ENCODE results near the gene PLEKHJ1. TPM values are rescaled to one million over a fixed set of nuclear protein-coding genes. Genes with fewer than 3 reads are reported as not detected.
A peak's percentile ranks its signal among the peaks of the same experiment; 100 is the strongest.

Gene PLEKHJ1
- total RNA-seq, 1 experiment from 2014 or later: 119 TPM

DNA sequence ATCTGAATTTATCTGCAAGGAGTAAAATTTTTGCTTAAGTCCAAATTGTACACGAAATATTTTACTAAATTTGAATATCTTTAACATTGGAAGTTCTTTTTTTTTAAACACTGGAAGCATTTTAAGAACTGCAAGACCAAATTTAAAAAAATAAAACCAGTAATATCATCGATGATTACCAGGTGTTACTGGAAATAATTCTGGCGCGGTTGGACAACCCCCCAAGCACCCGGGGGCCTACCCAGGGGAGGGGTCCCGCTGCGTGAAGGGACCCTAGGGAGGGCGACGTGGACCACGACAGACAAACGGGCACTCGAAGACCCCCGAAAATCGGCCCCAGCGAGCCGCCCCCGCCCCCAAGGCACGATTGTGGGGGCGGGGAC, 32.7 kb upstream of the PLEKHJ1 start:
- Mint-ChIP-seq H3K36me3 (ENCODE audit: insufficient read depth, unreplicated experiment) (peaks cover 49% of the 10 kb centered on the region), H3K4me3 (ENCODE audit: unreplicated experiment) (peak overlapping the region; percentile 82), H3K27me3 (ENCODE audit: insufficient read depth, unreplicated experiment) (no peaks in the 10 kb centered on the region), H3K27ac (ENCODE audit: unreplicated experiment) (peak overlapping the region; percentile 93), H3K9me3 (ENCODE audit: unreplicated experiment) (no peaks in the 10 kb centered on the region), H3K4me1 (ENCODE audit: low read depth, unreplicated experiment) (no peaks in the 10 kb centered on the region)
- H3K36me3 ChIP-seq (ENCODE audit: control insufficient read depth, insufficient read depth, low read length): peaks cover 5% of the 10 kb centered on the region
- DNase-seq: no peak
- CTCF ChIA-PET: no interaction called here
- POLR2A ChIA-PET: no interaction called here
- H3K9me3 ChIP-seq: no peaks in the 10 kb centered on the region
- no TSS peak for BruUV-seq (replicated peaks)
- TF ChIP-seq, protein P1, sequence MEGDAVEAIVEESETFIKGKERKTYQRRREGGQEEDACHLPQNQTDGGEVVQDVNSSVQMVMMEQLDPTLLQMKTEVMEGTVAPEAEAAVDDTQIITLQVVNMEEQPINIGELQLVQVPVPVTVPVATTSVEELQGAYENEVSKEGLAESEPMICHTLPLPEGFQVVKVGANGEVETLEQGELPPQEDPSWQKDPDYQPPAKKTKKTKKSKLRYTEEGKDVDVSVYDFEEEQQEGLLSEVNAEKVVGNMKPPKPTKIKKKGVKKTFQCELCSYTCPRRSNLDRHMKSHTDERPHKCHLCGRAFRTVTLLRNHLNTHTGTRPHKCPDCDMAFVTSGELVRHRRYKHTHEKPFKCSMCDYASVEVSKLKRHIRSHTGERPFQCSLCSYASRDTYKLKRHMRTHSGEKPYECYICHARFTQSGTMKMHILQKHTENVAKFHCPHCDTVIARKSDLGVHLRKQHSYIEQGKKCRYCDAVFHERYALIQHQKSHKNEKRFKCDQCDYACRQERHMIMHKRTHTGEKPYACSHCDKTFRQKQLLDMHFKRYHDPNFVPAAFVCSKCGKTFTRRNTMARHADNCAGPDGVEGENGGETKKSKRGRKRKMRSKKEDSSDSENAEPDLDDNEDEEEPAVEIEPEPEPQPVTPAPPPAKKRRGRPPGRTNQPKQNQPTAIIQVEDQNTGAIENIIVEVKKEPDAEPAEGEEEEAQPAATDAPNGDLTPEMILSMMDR (IDR thresholded peaks at IDR 0.05; ENCODE audit: insufficient read depth in 1 of 2, low read depth in 1 of 2, low read length in 1 of 2, severe bottlenecking in 1 of 2, unreplicated experiment in 1 of 2): no peak
- intact Hi-C loops (cut with micrococcal nuclease; ENCODE audit: unreplicated experiment): loop anchor here (2.0 kb wide), 1 partner anchor 32 kb away; the partner anchor contains the start of genes PLEKHJ1 and SF3A2
- peaks cover 7% of the 10 kb centered on the region; the same call in 1 of the 2 replicates for H3K4me1 ChIP-seq
- H3K4me3 ChIP-seq (ENCODE audit: low read depth, low read length): peak overlapping the region; percentile 88
- no peaks in the 10 kb centered on the region for H3K27me3 ChIP-seq (replicated peaks; ENCODE audit: control insufficient read depth, insufficient read depth, low read length)

GRCh38 chr19:2268480-2268830, 32.3 kb upstream of the PLEKHJ1 start:
- BruUV-seq (replicated peaks): no TSS peak
- POLR2A ChIA-PET: no interaction called here
- CTCF ChIA-PET: no interaction called here
- Histone ChIP-seq H3K36me3 (ENCODE audit: control insufficient read depth, insufficient read depth, low read length) (peaks cover 3% of the 10 kb centered on the region), H3K4me3 (ENCODE audit: low read depth, low read length) (peak overlapping the region; percentile 88), H3K27me3 (replicated peaks; ENCODE audit: control insufficient read depth, insufficient read depth, low read length) (no peaks in the 10 kb centered on the region), H3K9me3 (no peaks in the 10 kb centered on the region), H3K4me1 (peaks cover 7% of the 10 kb centered on the region; the same call in 1 of the 2 replicates)
- intact Hi-C loops (cut with micrococcal nuclease; ENCODE audit: unreplicated experiment): loop anchor here (2.0 kb wide), 1 partner anchor 32 kb away; the partner anchor contains the start of genes PLEKHJ1 and SF3A2
- Mint-ChIP-seq H3K27me3 (ENCODE audit: insufficient read depth, unreplicated experiment) (no peaks in the 10 kb centered on the region), H3K4me1 (ENCODE audit: low read depth, unreplicated experiment) (no peaks in the 10 kb centered on the region), H3K4me3 (ENCODE audit: unreplicated experiment) (peak overlapping the region; percentile 82), H3K27ac (ENCODE audit: unreplicated experiment) (peak overlapping the region; percentile 93), H3K9me3 (ENCODE audit: unreplicated experiment) (no peaks in the 10 kb centered on the region), H3K36me3 (ENCODE audit: insufficient read depth, unreplicated experiment) (peaks cover 45% of the 10 kb centered on the region)
- TF ChIP-seq, protein P1 (IDR thresholded peaks at IDR 0.05; ENCODE audit: insufficient read depth in 1 of 2, low read depth in 1 of 2, low read length in 1 of 2, severe bottlenecking in 1 of 2, unreplicated experiment in 1 of 2): no peak
- no peak for DNase-seq

DNA sequence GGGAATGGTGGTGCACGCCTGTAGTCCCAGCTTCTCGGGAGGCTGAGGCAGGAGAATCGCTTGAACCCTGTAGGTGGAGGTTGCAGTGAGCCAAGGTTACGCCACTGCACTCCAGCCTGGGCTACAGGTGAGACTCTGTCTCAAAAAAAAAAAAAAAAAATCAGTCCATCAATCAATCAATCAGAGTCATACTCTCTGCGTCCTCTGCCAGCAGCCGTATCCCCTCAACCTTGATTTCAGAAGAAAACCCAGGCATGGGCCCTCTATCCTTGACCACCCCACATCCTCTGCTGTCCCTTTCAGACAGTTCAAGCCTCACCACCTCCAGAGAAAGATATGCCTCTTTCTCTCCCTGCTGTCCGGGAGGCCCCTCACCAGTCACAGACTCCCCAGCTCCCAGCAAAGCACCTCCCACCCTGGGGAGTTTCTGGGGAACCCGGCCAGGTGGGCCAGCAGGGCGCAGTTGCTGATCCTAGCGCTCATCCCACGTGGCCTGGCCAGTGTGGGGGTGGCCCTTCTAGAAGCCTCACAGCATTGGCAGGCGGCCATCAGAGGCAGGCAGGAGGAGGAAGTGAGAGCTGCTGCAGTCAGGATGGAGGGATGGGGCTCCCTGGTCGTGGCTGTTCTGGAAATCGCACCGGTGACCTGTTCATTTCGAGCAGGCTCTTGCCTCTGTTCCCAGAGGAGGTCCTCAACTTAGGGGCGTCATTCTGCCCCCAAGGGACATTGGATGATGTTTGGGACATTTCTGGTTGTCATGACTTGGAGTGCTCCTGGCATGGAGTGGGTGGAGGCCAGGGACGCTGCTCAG, 30.3 kb upstream of the PLEKHJ1 start:
- DNase-seq: no peak
- CTCF ChIA-PET: no interaction called here
- H3K27me3 ChIP-seq (replicated peaks; ENCODE audit: control insufficient read depth, insufficient read depth, low read length): no peaks in the 10 kb centered on the region
- H3K4me1 ChIP-seq: peaks cover 3% of the 10 kb centered on the region; the same call in 1 of the 2 replicates
- intact Hi-C loops (cut with micrococcal nuclease; ENCODE audit: unreplicated experiment): no loop called here
- Mint-ChIP-seq H3K27ac (ENCODE audit: unreplicated experiment) (no peak overlapping the region), H3K36me3 (ENCODE audit: insufficient read depth, unreplicated experiment) (peaks cover 24% of the 10 kb centered on the region), H3K9me3 (ENCODE audit: unreplicated experiment) (no peaks in the 10 kb centered on the region), H3K4me3 (ENCODE audit: unreplicated experiment) (no peak overlapping the region), H3K27me3 (ENCODE audit: insufficient read depth, unreplicated experiment) (no peaks in the 10 kb centered on the region), H3K4me1 (ENCODE audit: low read depth, unreplicated experiment) (no peaks in the 10 kb centered on the region)
- POLR2A ChIA-PET: no interaction called here
- H3K36me3 ChIP-seq (ENCODE audit: control insufficient read depth, insufficient read depth, low read length): no peaks in the 10 kb centered on the region
- no TSS peak for BruUV-seq (replicated peaks)
- H3K9me3 ChIP-seq: no peaks in the 10 kb centered on the region
- TF ChIP-seq, protein P1 (IDR thresholded peaks at IDR 0.05; ENCODE audit: insufficient read depth in 1 of 2, low read depth in 1 of 2, low read length in 1 of 2, severe bottlenecking in 1 of 2, unreplicated experiment in 1 of 2): no peak
- H3K4me3 ChIP-seq (ENCODE audit: low read depth, low read length): no peak overlapping the region

Data from Caco-2 (cell line).